Right cardiac atrium (tissue), 5 donors: ENCODE results near the gene IL1F10. TPM values are rescaled to one million over a fixed set of nuclear protein-coding genes. Genes with fewer than 3 reads are reported as not detected.

ENCODE experiments used
- ATAC-seq, 2 donors: fragments of 200-7000 bp; cut with Tn5 transposase; one replicate each; pipeline versions ENCODE4 v1.8.0 to v1.9.1; 2020; ENCODE audit warnings: moderate library complexity in 2 of 2, mild to moderate bottlenecking in 1 of 2
- DNase-seq, 3 donors: peaks; one replicate each; pipeline ENCODE4 v3.0.0-alpha.2; 2020
- H3K27ac ChIP-seq: one replicate; pipeline ENCODE4 v1.5.1; 2013; ENCODE audit warnings: mild to moderate bottlenecking, low read length, control low read depth, moderate library complexity
- H3K27me3 ChIP-seq: one replicate; pipeline ENCODE4 v1.6.1; 2013; ENCODE audit not compliant: control insufficient read depth, insufficient read depth
- H3K4me1 ChIP-seq: one replicate; pipeline ENCODE4 v1.6.1; 2013; ENCODE audit warnings: low read length; ENCODE audit not compliant: control insufficient read depth, insufficient read depth
- H3K4me3 ChIP-seq: one replicate; pipeline ENCODE4 v1.5.1; 2013; ENCODE audit warnings: low read length, control low read depth
- H3K9me3 ChIP-seq: one replicate; pipeline ENCODE4 v1.6.1; 2013; ENCODE audit warnings: low read length; ENCODE audit not compliant: control insufficient read depth
- WGBS: extraction: QIAGEN DNeasy Blood & Tissue Kit; methylation state at CpG from one replicate; pipeline ENCODE4 v1.1.7; 2013; 5-methylcytosine and 5-hydroxymethylcytosine counted together
- intact Hi-C, 4 donors: fragments of 100-400 bp; cut with DNase I; formaldehyde crosslinking; loops; one replicate each; pipeline versions ENCODE4 v1.11.0 to v1.14.0; 2022 to 2023
- polyA plus RNA-seq: library from polyadenylated mRNA; stranded (reverse); fragments of 200-250 nt; gene quantifications from one replicate; pipeline ENCODE4 v1.2.3, GENCODE V29; 2013
- total RNA-seq, 4 donors: library from RNA; stranded (reverse); fragmentation: NEBNext Ultra II Directional; extraction: Animal tissue kit (Norgen Biotek cat#: 25700); gene quantifications; one replicate each; pipeline ENCODE4 v1.2.1, GENCODE V29; 2021
- donor health status: healthy with polysubstance abuse.
- donor health status: DM: no; HTN: yes; CAD: no.
- donor health status: DM: no; HTN: no; CAD: no.
- donor health status: DM: no; HTN: yes; CAD: no; lungs with severe emphysema.
- donor health status: DM: yes; HTN: yes; CAD: no.

Gene IL1F10
- total and polyA plus RNA-seq, 5 donors: not detected

GRCh38 chr2:113058998-113059960 is 8.5 kb upstream of the IL1F10 start, which contains the start of gene IL36RN:
Gene IL36RN (plus strand): TSS chr2:113059198. CDS start chr2:113059439, 241 bp downstream.
- H3K27ac ChIP-seq: no peak within 1 kb of the TSS
- intact Hi-C loops: no loop called here
- DNase-seq (no peak), ATAC-seq (no peak)
- H3K9me3 ChIP-seq: no peaks in the 10 kb centered on the region
- WGBS: 74% methylated on average over 15 of the region's 15 CpGs
- no peak within 1 kb of the TSS for H3K4me3 ChIP-seq
- H3K27me3 ChIP-seq: no peaks in the 10 kb centered on the region
- H3K4me1 ChIP-seq: no peaks in the 10 kb centered on the region

DNA sequence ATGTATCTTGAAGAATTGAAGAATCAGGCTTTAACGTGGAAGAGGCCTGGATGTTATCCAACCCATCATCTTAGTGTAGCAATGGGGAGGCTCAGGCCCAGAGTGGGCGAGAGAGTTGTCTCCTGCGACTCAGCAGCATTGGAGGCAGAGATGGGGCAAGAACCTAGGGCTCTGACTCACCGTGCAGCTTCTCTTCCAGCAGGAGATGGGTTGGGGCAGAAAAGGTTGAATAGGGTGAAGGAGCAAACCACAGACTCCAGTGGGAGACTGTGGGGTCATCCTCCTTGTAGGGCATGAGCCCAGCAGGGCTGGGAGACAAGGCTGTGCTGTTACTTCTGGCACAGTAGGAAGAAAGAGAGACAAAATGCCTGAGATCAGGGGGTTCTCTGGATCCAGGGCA is 7.4 kb upstream of the IL1F10 start:
- 75% methylated on average over 4 of the region's 4 CpGs for WGBS
- Histone ChIP-seq H3K27me3 (no peaks in the 10 kb centered on the region), H3K4me3 (no peak overlapping the region), H3K4me1 (no peaks in the 10 kb centered on the region), H3K9me3 (no peaks in the 10 kb centered on the region), H3K27ac (no peak overlapping the region)
- intact Hi-C loops: no loop called here
- ATAC-seq: no peak
- no peak for DNase-seq

DNA sequence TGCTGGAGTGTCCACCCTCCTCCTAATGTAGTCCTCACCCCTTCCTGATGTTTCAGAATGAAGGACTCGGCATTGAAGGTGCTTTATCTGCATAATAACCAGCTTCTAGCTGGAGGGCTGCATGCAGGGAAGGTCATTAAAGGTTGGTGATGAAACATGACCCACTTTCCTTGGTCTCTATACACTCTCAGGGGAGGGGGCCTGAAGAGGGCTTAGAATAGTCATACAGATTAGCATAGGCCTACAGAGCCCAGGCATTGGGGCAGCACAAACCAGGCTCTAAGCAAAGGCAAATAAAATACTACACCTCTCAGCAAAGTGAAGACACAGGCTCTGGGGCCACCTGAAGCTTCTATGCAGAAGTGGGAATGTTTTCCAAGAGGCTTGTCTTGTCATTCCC is 7.0 kb upstream of the IL1F10 start:
- 51% methylated on average over 1 of the region's 1 CpG for WGBS
- Histone ChIP-seq H3K4me1 (no peaks in the 10 kb centered on the region), H3K9me3 (no peaks in the 10 kb centered on the region), H3K4me3 (no peak overlapping the region), H3K27me3 (no peaks in the 10 kb centered on the region), H3K27ac (no peak overlapping the region)
- ATAC-seq (no peak), DNase-seq (no peak)
- intact Hi-C loops: no loop called here

DNA sequence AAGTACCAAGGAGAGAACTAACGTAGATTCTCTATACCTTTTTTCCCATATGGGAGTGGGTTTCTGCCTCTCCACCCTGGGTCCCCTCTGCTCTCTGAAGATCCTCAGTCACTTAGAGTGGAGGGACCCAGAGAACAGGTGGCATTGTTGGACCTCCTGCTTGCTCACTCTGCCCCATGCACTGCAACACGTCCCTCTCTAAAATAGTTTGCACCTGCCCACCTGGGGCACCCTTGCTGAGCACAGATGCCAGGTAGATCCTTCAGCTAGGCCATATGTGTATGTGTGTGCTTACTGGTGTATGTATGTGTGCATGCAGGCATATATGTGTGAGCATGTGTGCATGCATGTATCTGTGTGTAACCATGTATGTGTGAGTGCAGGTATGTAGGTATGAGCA is 6.5 kb upstream of the IL1F10 start:
- no peak overlapping the region for H3K27ac ChIP-seq
- 71% methylated on average over 2 of the region's 2 CpGs for WGBS
- ATAC-seq (no peak), DNase-seq (no peak)
- H3K4me1 ChIP-seq: no peaks in the 10 kb centered on the region
- H3K27me3 ChIP-seq: no peaks in the 10 kb centered on the region
- no peak overlapping the region for H3K4me3 ChIP-seq
- H3K9me3 ChIP-seq: no peaks in the 10 kb centered on the region
- intact Hi-C loops: no loop called here

- Histone ChIP-seq H3K4me3 (no peak overlapping the region), H3K4me1 (no peaks in the 10 kb centered on the region), H3K27ac (no peak overlapping the region), H3K9me3 (no peaks in the 10 kb centered on the region), H3K27me3 (no peaks in the 10 kb centered on the region)
- ATAC-seq (no peak), DNase-seq (no peak)
- intact Hi-C loops: no loop called here
- WGBS: 86% methylated on average over 18 of the region's 18 CpGs
These were observed 5.6 kb upstream of the IL1F10 start for GRCh38 chr2:113061896-113062770.

DNA sequence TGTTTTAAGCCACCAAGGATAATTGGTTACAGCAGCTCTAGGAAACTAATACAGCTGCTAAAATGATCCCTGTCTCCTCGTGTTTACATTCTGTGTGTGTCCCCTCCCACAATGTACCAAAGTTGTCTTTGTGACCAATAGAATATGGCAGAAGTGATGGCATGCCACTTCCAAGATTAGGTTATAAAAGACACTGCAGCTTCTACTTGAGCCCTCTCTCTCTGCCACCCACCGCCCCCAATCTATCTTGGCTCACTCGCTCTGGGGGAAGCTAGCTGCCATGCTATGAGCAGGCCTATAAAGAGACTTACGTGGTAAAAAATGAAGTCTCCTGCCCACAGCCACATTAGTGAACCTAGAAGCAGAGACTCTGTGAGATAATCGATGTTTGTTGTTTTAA is 3.5 kb upstream of the IL1F10 start:
- no peaks in the 10 kb centered on the region for H3K4me1 ChIP-seq
- no peak for DNase-seq
- intact Hi-C loops: no loop called here
- ATAC-seq: no peak
- WGBS: 84% methylated on average over 5 of the region's 5 CpGs
- no peak overlapping the region for H3K27ac ChIP-seq
- no peaks in the 10 kb centered on the region for H3K9me3 ChIP-seq
- H3K4me3 ChIP-seq: no peak overlapping the region
- no peaks in the 10 kb centered on the region for H3K27me3 ChIP-seq

DNA sequence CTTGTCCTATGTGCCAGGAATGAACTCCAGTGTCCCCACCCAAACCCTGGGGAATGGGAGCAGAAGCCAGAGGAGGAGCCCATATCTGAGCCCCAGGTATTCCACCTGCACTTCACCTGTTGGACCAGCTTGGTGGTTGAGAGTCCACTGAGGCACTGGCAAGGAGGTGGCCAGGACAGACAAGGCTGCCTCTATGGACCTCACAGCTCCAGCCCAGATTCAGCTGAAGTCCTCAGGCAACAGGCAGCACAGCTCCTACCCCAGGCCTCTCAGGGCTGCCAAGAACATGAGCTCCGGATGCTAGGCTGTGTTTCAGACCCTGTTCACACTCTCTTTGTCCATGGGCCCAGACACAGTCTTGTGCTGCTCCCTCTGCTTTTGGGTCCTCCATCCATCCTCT is 2.9 kb upstream of the IL1F10 start:
- H3K27me3 ChIP-seq: no peaks in the 10 kb centered on the region
- no peak for DNase-seq
- no peak overlapping the region for H3K4me3 ChIP-seq
- intact Hi-C loops: no loop called here
- H3K27ac ChIP-seq: no peak overlapping the region
- no peaks in the 10 kb centered on the region for H3K9me3 ChIP-seq
- no peaks in the 10 kb centered on the region for H3K4me1 ChIP-seq
- 72% methylated on average over 1 of the region's 1 CpG for WGBS
- ATAC-seq: no peak

DNA sequence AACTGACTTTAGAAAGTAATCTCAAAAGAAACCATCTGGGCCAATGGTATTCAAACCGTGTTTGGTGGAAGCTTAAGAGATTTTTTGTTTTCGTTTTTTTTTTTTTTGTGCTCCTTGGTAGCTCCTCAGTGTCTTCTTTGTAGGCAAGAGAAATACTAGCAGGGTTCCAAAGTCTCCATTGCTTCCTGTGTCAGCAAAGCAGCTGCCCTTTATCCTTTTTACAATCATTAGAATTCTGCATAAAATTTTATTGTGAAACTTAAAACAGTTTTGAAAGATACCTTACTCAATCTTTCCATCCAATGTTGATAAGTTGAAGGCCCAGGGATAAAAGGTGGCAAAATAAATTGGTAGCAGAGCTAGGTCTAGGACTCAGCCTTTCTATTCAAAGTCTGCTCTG is 479 bp downstream of the IL1F10 start:
- no peaks in the 10 kb centered on the region for H3K27me3 ChIP-seq
- no peak overlapping the region for H3K4me3 ChIP-seq
- no peak for ATAC-seq
- no peak for DNase-seq
- 69% methylated on average over 2 of the region's 2 CpGs for WGBS
- no peak overlapping the region for H3K27ac ChIP-seq
- no peaks in the 10 kb centered on the region for H3K9me3 ChIP-seq
- no peaks in the 10 kb centered on the region for H3K4me1 ChIP-seq
- intact Hi-C loops: no loop called here

- no peaks in the 10 kb centered on the region for H3K4me1 ChIP-seq
- no peak overlapping the region for H3K27ac ChIP-seq
- intact Hi-C loops: no loop called here
- H3K4me3 ChIP-seq: no peak overlapping the region
- no peaks in the 10 kb centered on the region for H3K27me3 ChIP-seq
- H3K9me3 ChIP-seq: no peaks in the 10 kb centered on the region
- 42% methylated on average over 5 of the region's 5 CpGs for WGBS
- ATAC-seq (no peak), DNase-seq (no peak)
These were observed 1.1 kb downstream of the IL1F10 start for GRCh38 chr2:113068706-113069485.

- Histone ChIP-seq H3K4me1 (no peaks in the 10 kb centered on the region), H3K27ac (no peak overlapping the region), H3K9me3 (no peaks in the 10 kb centered on the region), H3K27me3 (no peaks in the 10 kb centered on the region), H3K4me3 (no peak overlapping the region)
- DNase-seq (no peak), ATAC-seq (no peak)
- intact Hi-C loops: no loop called here
- WGBS: 85% methylated on average over 4 of the region's 4 CpGs
These were observed 2.2 kb downstream of the IL1F10 start for GRCh38 chr2:113069676-113070605.
